H9 (cell line): ENCODE data around the gene RYR3. TPM values are rescaled to one million over a fixed set of nuclear protein-coding genes. Genes with fewer than 3 reads are reported as not detected.

Experiments
- DNase-seq: peaks from one replicate; pipeline ENCODE4 v3.0.0-alpha.2; 2017
- H2AFZ ChIP-seq: one replicate; pipeline ENCODE4 v1.6.1; 2013; ENCODE audit warnings: mild to moderate bottlenecking, low read length, control low read depth, moderate library complexity
- H2AK5ac ChIP-seq: 2 replicates; pipeline ENCODE4 v1.6.1; 2013; ENCODE audit warnings: low read length, control low read depth, mixed read lengths; ENCODE audit not compliant: insufficient read length
- H2BK120ac ChIP-seq: one replicate; pipeline ENCODE4 v1.6.1; 2013; ENCODE audit warnings: low read depth, mild to moderate bottlenecking, low read length, control low read depth, inconsistent platforms; ENCODE audit not compliant: poor library complexity, severe bottlenecking
- H2BK12ac ChIP-seq: 2 replicates; pipeline ENCODE4 v1.6.1; 2013; ENCODE audit warnings: low read length, control low read depth, mixed read lengths, low read depth; ENCODE audit not compliant: insufficient read length
- H2BK15ac ChIP-seq: 2 replicates; pipeline ENCODE4 v1.6.1; 2013; ENCODE audit warnings: low read depth, low read length, control low read depth
- H2BK20ac ChIP-seq: one replicate; pipeline ENCODE4 v1.6.1; 2013; ENCODE audit warnings: low read depth, mild to moderate bottlenecking, low read length, control low read depth, inconsistent platforms; ENCODE audit not compliant: poor library complexity, severe bottlenecking
- H2BK5ac ChIP-seq: 2 replicates; pipeline ENCODE4 v1.6.1; 2013; ENCODE audit warnings: low read length, control low read depth, mixed read lengths; ENCODE audit not compliant: insufficient read length
- H3K14ac ChIP-seq: 2 replicates; pipeline ENCODE4 v1.6.1; 2013; ENCODE audit warnings: low read length, control low read depth; ENCODE audit not compliant: insufficient read depth
- H3K18ac ChIP-seq: 2 replicates; pipeline ENCODE4 v1.6.1; 2013; ENCODE audit warnings: low read depth, mild to moderate bottlenecking, mixed read lengths, low read length, control low read depth; ENCODE audit not compliant: insufficient read length
- H3K23ac ChIP-seq: 2 replicates; pipeline ENCODE4 v1.6.1; 2013; ENCODE audit warnings: low read length, control low read depth, mixed read lengths, low read depth; ENCODE audit not compliant: insufficient read length
- H3K23me2 ChIP-seq: 2 replicates; pipeline ENCODE4 v1.6.1; 2013; ENCODE audit warnings: low read depth, mild to moderate bottlenecking, mixed read lengths, low read length, control low read depth; ENCODE audit not compliant: insufficient read length, poor library complexity, severe bottlenecking
- H3K27ac ChIP-seq: 2 replicates; pipeline ENCODE4 v1.5.1; 2013; ENCODE audit warnings: low read length, control low read depth, mixed read lengths, low read depth; ENCODE audit not compliant: insufficient read length
- H3K27me3 ChIP-seq: 2 replicates; pipeline ENCODE4 v1.6.1; 2013; ENCODE audit warnings: low read length, control low read depth, inconsistent platforms; ENCODE audit not compliant: insufficient read depth
- H3K4ac ChIP-seq: 2 replicates; pipeline ENCODE4 v1.6.1; 2013; ENCODE audit warnings: low read depth, mild to moderate bottlenecking, control low read depth, inconsistent platforms, low read length, moderate library complexity
- H3K4me1 ChIP-seq: 2 replicates; pipeline ENCODE4 v1.6.1; 2013; ENCODE audit warnings: low read length, control low read depth, inconsistent platforms; ENCODE audit not compliant: insufficient read depth
- H3K4me2 ChIP-seq: 2 replicates; pipeline ENCODE4 v1.6.1; 2013; ENCODE audit warnings: low read length, control low read depth, mixed read lengths; ENCODE audit not compliant: insufficient read length, insufficient read depth
- H3K56ac ChIP-seq: 2 replicates; pipeline ENCODE4 v1.6.1; 2013; ENCODE audit warnings: low read depth, mild to moderate bottlenecking, mixed read lengths, low read length, control low read depth; ENCODE audit not compliant: insufficient read length
- H3K79me1 ChIP-seq: 2 replicates; pipeline ENCODE4 v1.6.1; 2013; ENCODE audit warnings: low read depth, mild to moderate bottlenecking, moderate library complexity, low read length, control low read depth, inconsistent platforms; ENCODE audit not compliant: insufficient read depth, poor library complexity, severe bottlenecking
- H3K79me2 ChIP-seq: 2 replicates; pipeline ENCODE4 v1.6.1; 2013; ENCODE audit warnings: low read length, control low read depth, inconsistent platforms; ENCODE audit not compliant: insufficient read depth
- H3K9ac ChIP-seq: 2 replicates; pipeline ENCODE4 v1.6.1; 2013; ENCODE audit warnings: low read length, control low read depth, mixed read lengths; ENCODE audit not compliant: insufficient read length; ENCODE audit errors: extremely low read depth
- H3K9me3 ChIP-seq: one replicate; pipeline ENCODE4 v1.6.1; 2013; ENCODE audit warnings: low read depth, low read length, inconsistent platforms; ENCODE audit not compliant: control insufficient read depth
- H3T11ph ChIP-seq: one replicate; pipeline ENCODE4 v1.6.1; 2013; ENCODE audit warnings: mild to moderate bottlenecking, low read length, control low read depth, inconsistent platforms
- H4K20me1 ChIP-seq: one replicate; pipeline ENCODE4 v1.6.1; 2013; ENCODE audit not compliant: control insufficient read depth, insufficient read length, insufficient read depth
- H4K5ac ChIP-seq: 2 replicates; pipeline ENCODE4 v1.6.1; 2013; ENCODE audit warnings: low read depth, mild to moderate bottlenecking, mixed read lengths, low read length, control low read depth; ENCODE audit not compliant: insufficient read length
- H4K8ac ChIP-seq: replicated peaks from 2 replicates; pipeline ENCODE4 v1.6.1; 2013; ENCODE audit warnings: low read length, control low read depth, mixed read lengths, low read depth; ENCODE audit not compliant: insufficient read length
- H4K91ac ChIP-seq: 2 replicates; pipeline ENCODE4 v1.6.1; 2013; ENCODE audit warnings: low read depth, mild to moderate bottlenecking, moderate library complexity, mixed read lengths, low read length, control low read depth; ENCODE audit not compliant: insufficient read length
- H3K27ac Mint-ChIP-seq, 3 experiments: 2 replicates in 2 of 3; 3 replicates in 1 of 3; pipeline ENCODE4 v1.8.0; 2020 to 2021; ENCODE audit warnings: mixed read lengths in 3 of 3, mild to moderate bottlenecking in 1 of 3, moderate library complexity in 1 of 3
- H3K27me3 Mint-ChIP-seq: 2 replicates; pipeline ENCODE4 v1.8.0; 2021; ENCODE audit warnings: low read depth, mild to moderate bottlenecking, moderate library complexity, mixed read lengths
- H3K36me3 Mint-ChIP-seq, 3 experiments: 2 replicates in 2 of 3; 3 replicates in 1 of 3; pipeline ENCODE4 v1.8.0; 2020 to 2021; ENCODE audit warnings: low read depth in 3 of 3, mixed read lengths in 3 of 3; ENCODE audit not compliant: insufficient read depth in 1 of 3
- H3K4me1 Mint-ChIP-seq, 2 experiments: 2 replicates each; pipeline ENCODE4 v1.8.0; 2020; ENCODE audit warnings: mixed read lengths in 2 of 2
- H3K4me3 Mint-ChIP-seq, 2 experiments: 2 replicates in 1 of 2; 3 replicates in 1 of 2; pipeline ENCODE4 v1.8.0; 2020 to 2021; ENCODE audit warnings: mild to moderate bottlenecking in 2 of 2, mixed read lengths in 2 of 2, moderate library complexity in 1 of 2
- H3K9me3 Mint-ChIP-seq, 2 experiments: 2 replicates in 1 of 2; 3 replicates in 1 of 2; pipeline ENCODE4 v1.8.0; 2020; ENCODE audit warnings: mild to moderate bottlenecking in 2 of 2, mixed read lengths in 2 of 2, moderate library complexity in 1 of 2
- CTCF ChIP-seq: fragments of 200-600 bp; sonication (generic); conservative IDR thresholded peaks from 3 replicates; pipeline ENCODE4 v1.8.0; 2021; ENCODE audit warnings: antibody characterized with exemption, mild to moderate bottlenecking
- WGBS: extraction: QIAGEN DNeasy Blood & Tissue Kit; methylation state at CpG from one replicate; pipeline ENCODE4 v1.1.7; 2013; ENCODE audit warnings: missing lambda C conversion rate, low lambda C conversion rate, mixed read lengths; ENCODE audit not compliant: insufficient read length; ENCODE audit errors: extremely low coverage; 5-methylcytosine and 5-hydroxymethylcytosine counted together
- total RNA-seq: library from RNA; stranded (reverse); gene quantifications from 2 replicates; pipeline ENCODE4 v1.2.1, GENCODE V29; 2021

RYR3 gene
- total RNA-seq, 1 experiment from 2014 or later, result 0.85 TPM

- Histone ChIP-seq H3K18ac (no peak overlapping the region), H3K27ac (no peak overlapping the region), H3K9me3 (no peaks in the 10 kb centered on the region), H4K8ac (no peak overlapping the region), H2BK20ac (no peak overlapping the region), H3T11ph (no peak overlapping the region), H4K20me1 (no peaks in the 10 kb centered on the region), H3K79me2 (no peaks in the 10 kb centered on the region), H2BK5ac (no peak overlapping the region), H3K4ac (no peak overlapping the region), H3K9ac (no peak overlapping the region), H3K4me2 (no peak overlapping the region), H3K23me2 (no peaks in the 10 kb centered on the region), H2BK12ac (no peak overlapping the region), H4K5ac (no peak overlapping the region), H4K91ac (no peak overlapping the region), H3K4me1 (no peaks in the 10 kb centered on the region; the same call in 1 of the 2 replicates), H3K56ac (no peak overlapping the region), H2AK5ac (no peak overlapping the region), H3K79me1 (no peaks in the 10 kb centered on the region), H3K14ac (no peak overlapping the region), H3K23ac (no peak overlapping the region), H2BK120ac (no peak overlapping the region), H2BK15ac (no peak overlapping the region), H3K27me3 (no peaks in the 10 kb centered on the region), H2AFZ (no peak overlapping the region)
- no peak for DNase-seq
- Mint-ChIP-seq H3K4me1 (peaks cover 19 to 24% of the 10 kb centered on the region in 2 experiments), H3K36me3 (peaks cover 0 to 6% (median 4%) of the 10 kb centered on the region in 3 experiments; a peak in 5 of 7 replicates), H3K27ac (peak overlapping the region; percentile 44 to 75 (median 49); a peak in 4 of 7 replicates), H3K27me3 (no peaks in the 10 kb centered on the region), H3K9me3 (no peaks in the 10 kb centered on the region), H3K4me3 (no peak overlapping the region)
- no peak for TF ChIP-seq CTCF
- no CpG with 5 or more reads among the region's 1 CpG for WGBS
These were observed 549.3 kb downstream of the RYR3 start for GRCh38 chr15:33859992-33860545.
